ENCODE results near the gene MYO1A.
"Not testable (repeated sequence)": the region's sequence is repeated elsewhere in the genome, so short reads cannot be mapped to it uniquely, and the experiment has no call there.

The MYO1A gene

GRCh38 chr12:56991319-56992246, 58.3 kb downstream of the MYO1A start:
- DNase-seq, result no peak

GRCh38 chr12:56990648-56991318, 59.1 kb downstream of the MYO1A start:
- no peak for DNase-seq

GRCh38 chr12:56989861-56990610, 59.9 kb downstream of the MYO1A start:
- DNase-seq, result no peak

GRCh38 chr12:56988207-56988739, 61.7 kb downstream of the MYO1A start:
- no peak for DNase-seq

GRCh38 chr12:56987551-56988053, 62.3 kb downstream of the MYO1A start:
- peak; percentile 71 to 72 for DNase-seq

- no peak for DNase-seq
These were observed 62.9 kb downstream of the MYO1A start for GRCh38 chr12:56987011-56987410.

GRCh38 chr12:56985714-56986113, 64.2 kb downstream of the MYO1A start:
- not testable (repeated sequence) for DNase-seq

GRCh38 chr12:56983386-56983785, 66.5 kb downstream of the MYO1A start:
- DNase-seq, result no peak

GRCh38 chr12:56982578-56983236, 67.2 kb downstream of the MYO1A start:
- not testable (repeated sequence) for DNase-seq

- no peak for DNase-seq
These were observed 68.9 kb downstream of the MYO1A start for GRCh38 chr12:56980941-56981530.

GRCh38 chr12:56980268-56980667, 69.7 kb downstream of the MYO1A start:
- no peak for DNase-seq

GRCh38 chr12:56979628-56980027, 70.3 kb downstream of the MYO1A start:
- DNase-seq, result no peak
